ENCODE results near the gene GALNT18. TPM values are rescaled to one million over a fixed set of nuclear protein-coding genes. Genes with fewer than 3 reads are reported as not detected.
A peak's percentile ranks its signal among the peaks of the same experiment; 100 is the strongest.

The GALNT18 gene
- total RNA-seq, 1 donor from 2014 or later, result 46.4 TPM

- H3K27ac ChIP-seq, result no peak overlapping the region
- no peak overlapping the region for H3K4me3 ChIP-seq
- no peaks in the 10 kb centered on the region for H3K27me3 ChIP-seq (ENCODE audit: low read depth)
- no peaks in the 10 kb centered on the region for H3K9me3 ChIP-seq
- DNase-seq (no peak), ATAC-seq (no peak)
- intact Hi-C loops (cut with DNase I), result no loop called here
- H3K4me1 ChIP-seq, result peaks cover 56% of the 10 kb centered on the region
- no peak for TF ChIP-seq CTCF (IDR thresholded peaks at IDR 0.05)
- H3K36me3 ChIP-seq, result no peaks in the 10 kb centered on the region
Observed at GRCh38 chr11:11550534-11550933, 71.3 kb downstream of the GALNT18 start.

- Histone ChIP-seq H3K4me3 (no peak overlapping the region), H3K36me3 (no peaks in the 10 kb centered on the region), H3K4me1 (peaks cover 46% of the 10 kb centered on the region), H3K9me3 (no peaks in the 10 kb centered on the region), H3K27ac (no peak overlapping the region), H3K27me3 (ENCODE audit: low read depth) (no peaks in the 10 kb centered on the region)
- intact Hi-C loops (cut with DNase I), result no loop called here
- TF ChIP-seq CTCF (IDR thresholded peaks at IDR 0.05), result no peak
- DNase-seq (no peak), ATAC-seq (peak in 1 of 2 donors; percentile 35)
Observed at GRCh38 chr11:11545285-11546275, 76.2 kb downstream of the GALNT18 start.

- Histone ChIP-seq H3K9me3 (no peaks in the 10 kb centered on the region), H3K4me1 (peaks cover 36% of the 10 kb centered on the region), H3K4me3 (no peak overlapping the region), H3K36me3 (no peaks in the 10 kb centered on the region), H3K27ac (peak overlapping the region; percentile 34), H3K27me3 (ENCODE audit: low read depth) (no peaks in the 10 kb centered on the region)
- TF ChIP-seq CTCF (IDR thresholded peaks at IDR 0.05), result no peak
- ATAC-seq (peak in 1 of 2 donors; percentile 7), DNase-seq (no peak)
- intact Hi-C loops (cut with DNase I), result no loop called here
Observed at GRCh38 chr11:11543656-11544055, 78.1 kb downstream of the GALNT18 start.

GRCh38 chr11:11540157-11540556 is 81.6 kb downstream of the GALNT18 start:
- intact Hi-C loops (cut with DNase I), result no loop called here
- no peak for ATAC-seq

More at GRCh38 chr11:11540157-11540556, 81.6 kb downstream of the GALNT18 start:
- DNase-seq, result no peak
- H3K4me3 ChIP-seq, result no peak overlapping the region
- no peaks in the 10 kb centered on the region for H3K9me3 ChIP-seq
- H3K27ac ChIP-seq, result no peak overlapping the region
- no peak for TF ChIP-seq CTCF (IDR thresholded peaks at IDR 0.05)
- H3K4me1 ChIP-seq, result peaks cover 52% of the 10 kb centered on the region
- H3K36me3 ChIP-seq, result no peaks in the 10 kb centered on the region
- H3K27me3 ChIP-seq (ENCODE audit: low read depth), result no peaks in the 10 kb centered on the region
